GM21825 (cell line): ENCODE data around the gene SSH3.

Experiments used
- ATAC-seq: cut with Tn5 transposase; IDR thresholded peaks from one replicate; pipeline ENCODE4 v1.9.1; 2021; ENCODE audit warnings: mild to moderate bottlenecking, moderate library complexity; ENCODE audit not compliant: unreplicated experiment

SSH3 gene

GRCh38 chr11:67323526-67323925 is 20.2 kb downstream of the SSH3 start:
- no peak for ATAC-seq

- ATAC-seq: no peak
These were observed 28.9 kb downstream of the SSH3 start for GRCh38 chr11:67332081-67332691.

GRCh38 chr11:67337257-67337656 is 33.9 kb downstream of the SSH3 start:
- ATAC-seq: no peak

- ATAC-seq: no peak
These were observed 40.9 kb downstream of the SSH3 start for GRCh38 chr11:67344264-67344663.

GRCh38 chr11:67345247-67345919 is 42.1 kb downstream of the SSH3 start:
- no peak for ATAC-seq

GRCh38 chr11:67345920-67346819 is 42.8 kb downstream of the SSH3 start:
- no peak for ATAC-seq

- ATAC-seq: no peak
These were observed 44.8 kb downstream of the SSH3 start for GRCh38 chr11:67347964-67348749.

DNA sequence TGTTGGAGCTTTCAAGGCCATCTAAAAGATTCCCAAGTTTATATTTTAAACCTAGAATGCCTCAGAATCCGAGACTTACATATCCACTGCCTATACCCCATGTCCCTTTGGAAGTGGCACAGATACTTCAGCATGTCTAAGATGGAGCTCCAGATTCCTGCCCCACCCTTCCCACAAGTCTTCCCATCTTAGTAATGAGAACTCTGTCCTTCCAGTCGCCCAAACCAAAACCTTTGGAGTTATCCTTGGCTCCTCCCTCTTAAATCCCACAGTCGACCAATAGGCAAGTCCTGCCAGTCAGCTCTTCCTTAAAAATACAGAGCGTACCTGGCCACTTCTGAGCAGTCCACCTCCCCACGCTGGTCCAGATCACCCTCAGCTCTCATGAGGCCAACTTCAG is 45.7 kb downstream of the SSH3 start:
- ATAC-seq: no peak

GRCh38 chr11:67349457-67349856 is 46.1 kb downstream of the SSH3 start:
- no peak for ATAC-seq

- ATAC-seq: no peak
These were observed 46.7 kb downstream of the SSH3 start for GRCh38 chr11:67349928-67350465.

- ATAC-seq: no peak
These were observed 48.1 kb downstream of the SSH3 start for GRCh38 chr11:67351275-67352005.

DNA sequence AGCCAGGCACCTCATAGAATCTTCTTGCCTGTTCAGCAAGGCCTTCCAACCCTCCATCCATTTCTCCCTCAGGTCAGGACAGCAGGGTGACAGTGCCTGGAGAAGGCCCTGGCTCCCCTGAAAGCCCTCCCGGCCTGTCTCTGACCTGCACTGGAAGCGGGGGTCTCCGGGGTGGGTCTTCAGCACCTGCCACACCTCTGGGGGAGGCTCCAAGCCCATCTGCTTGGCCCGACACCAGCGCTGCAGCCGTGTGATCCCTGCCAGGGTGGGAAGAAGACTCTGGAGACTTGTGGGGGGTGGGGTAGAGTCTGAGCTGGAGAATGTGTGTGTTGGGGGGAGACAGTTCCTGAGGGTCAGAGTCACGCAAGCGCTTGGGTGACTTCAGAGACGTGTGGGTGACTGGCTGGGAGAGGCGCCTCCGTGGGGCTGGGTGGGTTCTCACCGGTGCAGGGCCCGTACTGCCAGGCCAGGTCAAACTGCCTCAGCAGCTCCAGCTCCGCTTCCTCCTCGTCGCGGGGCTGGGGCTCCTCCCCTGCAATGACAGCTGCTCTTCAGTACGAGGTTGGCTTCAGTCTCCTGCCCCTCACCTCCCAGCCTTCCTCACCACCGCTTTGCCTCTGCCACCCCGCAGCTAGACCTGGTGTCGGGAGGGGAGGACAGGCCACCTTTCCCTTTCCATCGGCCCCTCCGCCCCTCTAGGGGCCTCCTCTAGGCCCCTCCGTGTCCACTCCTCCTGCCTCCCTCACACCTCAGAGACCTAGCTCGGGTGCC is 49.4 kb downstream of the SSH3 start:
- ATAC-seq: no peak

DNA sequence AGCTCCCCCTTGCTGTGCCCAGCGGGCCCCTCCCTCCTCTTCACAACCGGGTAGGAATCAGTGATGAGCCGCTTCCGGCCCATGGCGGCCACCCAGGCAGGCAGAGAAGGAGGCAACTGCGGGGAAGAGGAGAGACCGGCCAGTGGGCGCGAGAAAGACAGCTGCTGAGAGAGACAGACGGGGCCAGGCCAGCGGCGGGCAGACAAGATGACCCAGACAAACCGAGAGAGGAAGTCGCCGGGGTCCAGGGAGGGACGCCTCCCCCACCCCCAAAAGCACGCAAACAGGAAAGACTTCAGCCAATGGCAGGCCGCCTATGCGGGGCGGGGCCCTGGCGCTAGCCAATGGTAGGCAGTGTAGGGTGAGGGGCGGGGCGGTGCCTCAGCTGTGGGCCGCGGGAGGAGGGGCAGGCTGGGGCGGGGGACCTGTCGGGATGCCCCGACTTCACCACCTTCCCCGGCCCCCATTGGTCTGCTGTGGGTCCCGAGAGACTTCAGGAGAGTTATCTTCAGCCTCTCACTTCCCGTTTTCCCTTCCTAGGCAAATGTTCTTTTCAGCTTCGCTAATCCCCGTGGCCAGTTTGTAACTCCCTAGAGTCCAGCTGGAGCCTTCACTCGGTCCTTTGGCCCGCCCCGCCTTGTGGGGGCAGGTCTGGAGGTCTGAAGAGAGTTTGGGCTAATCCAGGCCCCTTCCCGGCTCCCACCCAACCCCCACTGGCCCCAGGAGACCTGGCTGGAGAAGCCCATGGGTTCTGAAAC is 50.2 kb downstream of the SSH3 start, which contains the start of gene POLD4:
Gene POLD4 (minus strand): TSS at position 230 of the 758 bp plus-strand sequence. CDS start 147 bp downstream, at position 83.
- peak; percentile 61 for ATAC-seq

GRCh38 chr11:67354075-67355022 is 51.0 kb downstream of the SSH3 start:
- ATAC-seq: no peak

GRCh38 chr11:67355023-67355793 is 51.9 kb downstream of the SSH3 start:
- ATAC-seq: no peak

GRCh38 chr11:67355794-67356386 is 52.6 kb downstream of the SSH3 start:
- ATAC-seq: no peak
